Ishikawa (cell line): Measurements from ENCODE around the gene PHOSPHO1.

Source experiments
- CREB1 ChIP-seq: IDR thresholded peaks from 2 replicates; pipeline ENCODE4 v1.6.1; 2012; ENCODE audit warnings: low read depth
- TAF1 ChIP-seq: IDR thresholded peaks from 2 replicates; pipeline ENCODE4 v1.6.1; 2012; ENCODE audit warnings: low read depth, mild to moderate bottlenecking
- ZBTB7A ChIP-seq: IDR thresholded peaks from 2 replicates; pipeline ENCODE4 v1.6.1; 2012; ENCODE audit warnings: low read depth
- TF ChIP-seq, protein P1 (sequence below): IDR thresholded peaks from 2 replicates; pipeline ENCODE4 v1.6.1; 2012

DNA sequence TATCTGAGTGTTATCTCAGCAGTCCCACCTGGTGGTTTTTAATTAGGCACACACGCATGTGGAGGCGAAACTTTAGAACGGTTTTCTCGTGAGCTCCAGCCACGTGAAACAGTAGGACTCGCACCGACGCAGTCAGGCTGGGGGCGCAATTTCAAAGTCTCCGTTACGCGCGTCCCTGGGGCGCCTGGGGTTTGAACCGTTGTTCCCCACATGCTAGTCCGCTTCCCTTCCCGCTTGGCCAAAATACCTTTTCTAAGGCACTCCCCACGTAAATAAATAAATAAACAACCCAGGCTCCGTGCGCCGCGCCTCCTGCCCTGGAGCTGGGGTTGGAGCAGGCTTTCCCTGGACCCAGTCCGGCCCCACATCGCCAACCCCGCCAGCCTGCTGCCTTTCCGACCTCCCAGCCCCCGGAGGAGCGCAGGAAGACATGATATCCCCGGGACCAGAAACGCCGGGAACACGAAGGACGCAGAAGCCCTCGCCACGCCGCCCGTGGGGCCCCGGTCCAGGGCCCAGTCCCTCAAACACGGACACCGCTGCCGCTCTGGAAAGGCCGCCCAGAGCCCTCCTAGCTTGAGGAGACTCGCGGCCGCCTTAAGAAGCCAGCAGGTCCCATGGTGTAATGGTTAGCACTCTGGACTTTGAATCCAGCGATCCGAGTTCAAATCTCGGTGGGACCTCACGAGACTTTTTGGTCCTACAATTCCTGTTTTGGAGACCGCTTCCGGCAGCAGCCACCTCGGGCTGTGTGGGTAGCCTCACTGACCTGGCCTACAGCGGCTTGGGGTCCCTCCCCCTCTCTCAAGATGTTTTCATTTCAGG, 38.5 kb downstream of the PHOSPHO1 start:
- TF ChIP-seq, protein P1, sequence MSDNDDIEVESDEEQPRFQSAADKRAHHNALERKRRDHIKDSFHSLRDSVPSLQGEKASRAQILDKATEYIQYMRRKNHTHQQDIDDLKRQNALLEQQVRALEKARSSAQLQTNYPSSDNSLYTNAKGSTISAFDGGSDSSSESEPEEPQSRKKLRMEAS, result peak; percentile 98
- peak; percentile 44 for TF ChIP-seq TAF1
- TF ChIP-seq CREB1, result no peak
- 0 out of 2 replicates have a peak, but pooled peaks have one; percentile 5 for TF ChIP-seq ZBTB7A
